Mesenchymal stem cell (in vitro differentiated cells and primary cell): ENCODE measurements around the gene SETDB2.

Experiments
- DNase-seq: peaks from one replicate; pipeline ENCODE4 v3.0.0-alpha.2; 2013
- H2AFZ ChIP-seq: one replicate; pipeline ENCODE4 v1.6.1; 2013; ENCODE audit warnings: low read depth, mild to moderate bottlenecking, control low read depth, inconsistent platforms, low read length, moderate library complexity
- H2AK5ac ChIP-seq: 2 replicates; pipeline ENCODE4 v1.6.1; 2013; ENCODE audit warnings: low read length, moderate library complexity, mild to moderate bottlenecking, inconsistent platforms; ENCODE audit not compliant: severe bottlenecking
- H2BK120ac ChIP-seq: one replicate; pipeline ENCODE4 v1.6.1; 2013; ENCODE audit warnings: low read depth, mild to moderate bottlenecking, inconsistent platforms, low read length, moderate library complexity
- H2BK12ac ChIP-seq, 2 experiments: one replicate each; pipeline ENCODE4 v1.6.1; 2013; ENCODE audit warnings: inconsistent platforms in 2 of 2, low read length in 2 of 2, mild to moderate bottlenecking in 2 of 2, moderate library complexity in 2 of 2, control low read depth in 1 of 2
- H2BK15ac ChIP-seq: one replicate; pipeline ENCODE4 v1.6.1; 2013; ENCODE audit warnings: mild to moderate bottlenecking, low read depth, inconsistent platforms; ENCODE audit not compliant: poor library complexity, severe bottlenecking
- H2BK5ac ChIP-seq: 2 replicates; pipeline ENCODE4 v1.6.1; 2013; ENCODE audit warnings: low read depth, mild to moderate bottlenecking, low read length, control low read depth, inconsistent platforms; ENCODE audit not compliant: poor library complexity, severe bottlenecking
- H3K14ac ChIP-seq, 2 experiments: one replicate each; pipeline ENCODE4 v1.6.1; 2013; ENCODE audit warnings: inconsistent platforms in 2 of 2, low read length in 2 of 2, control low read depth in 1 of 2, mild to moderate bottlenecking in 1 of 2, moderate library complexity in 1 of 2
- H3K18ac ChIP-seq, 2 experiments: one replicate each; pipeline ENCODE4 v1.6.1; 2013; ENCODE audit warnings: inconsistent platforms in 2 of 2, low read length in 2 of 2, control low read depth in 1 of 2, low read depth in 1 of 2, mild to moderate bottlenecking in 1 of 2
- H3K23ac ChIP-seq, 2 experiments: one replicate each; pipeline ENCODE4 v1.6.1; 2013; ENCODE audit warnings: inconsistent platforms in 2 of 2, low read length in 2 of 2, mild to moderate bottlenecking in 2 of 2, moderate library complexity in 2 of 2, control low read depth in 1 of 2
- H3K27ac ChIP-seq: 2 replicates; pipeline ENCODE4 v1.5.1; 2013; ENCODE audit warnings: mild to moderate bottlenecking, moderate library complexity, low read length, control low read depth, inconsistent platforms; ENCODE audit not compliant: poor library complexity, severe bottlenecking
- H3K27me3 ChIP-seq, 2 experiments: 2 replicates each; pipeline versions ENCODE4 v1.6.1 to v1.7.0; 2013; ENCODE audit warnings: low read length in 2 of 2, mild to moderate bottlenecking in 2 of 2, moderate library complexity in 2 of 2, control low read depth in 1 of 2, inconsistent platforms in 1 of 2; ENCODE audit not compliant: control insufficient read depth in 1 of 2, insufficient read depth in 1 of 2
- H3K36me3 ChIP-seq, 2 experiments: 2 replicates each; pipeline versions ENCODE4 v1.6.1 to v1.7.0; 2013; ENCODE audit warnings: low read length in 2 of 2, control low read depth in 1 of 2, inconsistent platforms in 1 of 2, low read depth in 1 of 2, mild to moderate bottlenecking in 1 of 2; ENCODE audit not compliant: insufficient read depth in 2 of 2, control insufficient read depth in 1 of 2
- H3K4ac ChIP-seq, 2 experiments: one replicate each; pipeline ENCODE4 v1.6.1; 2013; ENCODE audit warnings: inconsistent platforms in 2 of 2, low read length in 2 of 2, mild to moderate bottlenecking in 2 of 2, moderate library complexity in 2 of 2, control low read depth in 1 of 2, low read depth in 1 of 2
- H3K4me1 ChIP-seq: 2 replicates; pipeline ENCODE4 v1.6.1; 2013; ENCODE audit warnings: low read depth, low read length, control low read depth; ENCODE audit not compliant: control insufficient read depth, insufficient read depth
- H3K4me2 ChIP-seq: 2 replicates; pipeline ENCODE4 v1.6.1; 2013; ENCODE audit warnings: low read length, mild to moderate bottlenecking, inconsistent platforms; ENCODE audit not compliant: poor library complexity, severe bottlenecking
- H3K4me3 ChIP-seq, 2 experiments: 2 replicates each; pipeline versions ENCODE4 v1.5.1 to v1.7.0; 2013; ENCODE audit warnings: low read length in 2 of 2, mild to moderate bottlenecking in 2 of 2, control low read depth in 1 of 2, low read depth in 1 of 2; ENCODE audit not compliant: insufficient read depth in 1 of 2
- H3K79me1 ChIP-seq: replicated peaks from 2 replicates; pipeline ENCODE4 v1.6.1; 2013; ENCODE audit warnings: mild to moderate bottlenecking, control low read depth, low read length, inconsistent platforms; ENCODE audit not compliant: poor library complexity, severe bottlenecking
- H3K9ac ChIP-seq: 2 replicates; pipeline ENCODE4 v1.7.0; 2013; ENCODE audit warnings: mild to moderate bottlenecking, low read length, moderate library complexity
- H3K9me3 ChIP-seq: 2 replicates; pipeline ENCODE4 v1.7.0; 2013; ENCODE audit warnings: mild to moderate bottlenecking, low read length; ENCODE audit not compliant: control insufficient read depth
- H4K8ac ChIP-seq: one replicate; pipeline ENCODE4 v1.6.1; 2013; ENCODE audit warnings: inconsistent platforms, mild to moderate bottlenecking, low read length, moderate library complexity
- H4K91ac ChIP-seq: one replicate; pipeline ENCODE4 v1.6.1; 2013; ENCODE audit warnings: mild to moderate bottlenecking, low read length, inconsistent platforms
- WGBS: methylation state at CpG from one replicate; pipeline ENCODE4 v1.1.7; 2013; ENCODE audit warnings: mixed read lengths; 5-methylcytosine and 5-hydroxymethylcytosine counted together

The SETDB2 gene

GRCh38 chr13:49539313-49539712 is 95.2 kb downstream of the SETDB2 start:
- no peak overlapping the region for H2BK5ac ChIP-seq
- no peak overlapping the region for H4K8ac ChIP-seq
- DNase-seq: peak; percentile 25

GRCh38 chr13:49539746-49540145 is 95.7 kb downstream of the SETDB2 start:
- Histone ChIP-seq H2AK5ac (no peak overlapping the region), H2BK12ac (no peak overlapping the region), H4K8ac (no peak overlapping the region), H3K27ac (no peak overlapping the region), H3K36me3 (peaks cover 0 to 78% of the 10 kb centered on the region in 2 experiments), H3K27me3 (no peaks in the 10 kb centered on the region), H3K23ac (no peak overlapping the region), H4K91ac (no peak overlapping the region), H2BK5ac (no peak overlapping the region), H3K4me3 (no peak overlapping the region), H3K79me1 (peaks cover 2% of the 10 kb centered on the region), H3K9ac (no peak overlapping the region), H2BK15ac (no peak overlapping the region), H2AFZ (no peak overlapping the region), H3K14ac (no peak overlapping the region), H3K4me1 (no peaks in the 10 kb centered on the region), H3K4ac (no peak overlapping the region), H3K4me2 (no peak overlapping the region), H2BK120ac (no peak overlapping the region), H3K18ac (no peak overlapping the region), H3K9me3 (no peaks in the 10 kb centered on the region)
- WGBS: over 99% methylated on average over 2 of the region's 3 CpGs
- no peak for DNase-seq

More at GRCh38 chr13:49539313-49539712, 95.2 kb downstream of the SETDB2 start:
- H3K14ac ChIP-seq: no peak overlapping the region
- 82% methylated on average over 4 of the region's 5 CpGs for WGBS
- H3K27ac ChIP-seq: no peak overlapping the region
- H2BK15ac ChIP-seq: no peak overlapping the region
- H2AK5ac ChIP-seq: no peak overlapping the region
- no peak overlapping the region for H2BK120ac ChIP-seq
- H3K27me3 ChIP-seq: no peaks in the 10 kb centered on the region
- no peaks in the 10 kb centered on the region for H3K4me1 ChIP-seq
- H3K9ac ChIP-seq: no peak overlapping the region
- no peaks in the 10 kb centered on the region for H3K9me3 ChIP-seq
- no peak overlapping the region for H3K23ac ChIP-seq
- no peak overlapping the region for H2BK12ac ChIP-seq
- H3K4ac ChIP-seq: no peak overlapping the region
- H4K91ac ChIP-seq: no peak overlapping the region
- no peak overlapping the region for H3K18ac ChIP-seq
- no peak overlapping the region for H3K4me3 ChIP-seq
- peaks cover 2% of the 10 kb centered on the region for H3K79me1 ChIP-seq
- H3K36me3 ChIP-seq: peaks cover 0 to 76% of the 10 kb centered on the region in 2 experiments
- H3K4me2 ChIP-seq: no peak overlapping the region
- no peak overlapping the region for H2AFZ ChIP-seq

GRCh38 chr13:49540552-49540951 is 96.5 kb downstream of the SETDB2 start:
- WGBS: 29% methylated on average over 7 of the region's 7 CpGs
- Histone ChIP-seq H2BK5ac (no peak overlapping the region), H3K18ac (no peak overlapping the region), H2AK5ac (no peak overlapping the region), H3K4me3 (no peak overlapping the region), H3K9ac (no peak overlapping the region), H3K27ac (peak overlapping the region; percentile 53), H2BK12ac (no peak overlapping the region), H4K91ac (no peak overlapping the region), H3K79me1 (no peaks in the 10 kb centered on the region), H3K9me3 (no peaks in the 10 kb centered on the region), H3K27me3 (no peaks in the 10 kb centered on the region), H3K36me3 (peaks cover 0 to 86% of the 10 kb centered on the region in 2 experiments), H4K8ac (no peak overlapping the region), H3K4me1 (no peaks in the 10 kb centered on the region), H2BK15ac (no peak overlapping the region), H3K14ac (no peak overlapping the region), H3K4me2 (peak overlapping the region; percentile 57), H2BK120ac (no peak overlapping the region), H3K23ac (no peak overlapping the region), H3K4ac (no peak overlapping the region), H2AFZ (no peak overlapping the region)
- peak; percentile 73 for DNase-seq

GRCh38 chr13:49543656-49544055 is 99.6 kb downstream of the SETDB2 start:
- Histone ChIP-seq H4K8ac (no peak overlapping the region), H3K4me1 (peaks cover 4% of the 10 kb centered on the region), H2BK12ac (no peak overlapping the region), H2BK15ac (no peak overlapping the region), H3K9me3 (no peaks in the 10 kb centered on the region), H3K4me3 (no peak overlapping the region), H3K4me2 (no peak overlapping the region), H3K14ac (no peak overlapping the region), H2AK5ac (no peak overlapping the region), H2BK120ac (no peak overlapping the region), H3K27me3 (no peaks in the 10 kb centered on the region), H2AFZ (no peak overlapping the region), H3K4ac (no peak overlapping the region), H3K9ac (no peak overlapping the region), H3K27ac (no peak overlapping the region), H3K36me3 (peaks cover 5 to 92% of the 10 kb centered on the region in 2 experiments), H2BK5ac (no peak overlapping the region), H3K23ac (no peak overlapping the region), H3K79me1 (no peaks in the 10 kb centered on the region), H3K18ac (no peak overlapping the region), H4K91ac (no peak overlapping the region)
- DNase-seq: no peak
- 100% methylated on average over 3 of the region's 3 CpGs for WGBS
